Measurements from ENCODE around the gene ADCK2.

DNA sequence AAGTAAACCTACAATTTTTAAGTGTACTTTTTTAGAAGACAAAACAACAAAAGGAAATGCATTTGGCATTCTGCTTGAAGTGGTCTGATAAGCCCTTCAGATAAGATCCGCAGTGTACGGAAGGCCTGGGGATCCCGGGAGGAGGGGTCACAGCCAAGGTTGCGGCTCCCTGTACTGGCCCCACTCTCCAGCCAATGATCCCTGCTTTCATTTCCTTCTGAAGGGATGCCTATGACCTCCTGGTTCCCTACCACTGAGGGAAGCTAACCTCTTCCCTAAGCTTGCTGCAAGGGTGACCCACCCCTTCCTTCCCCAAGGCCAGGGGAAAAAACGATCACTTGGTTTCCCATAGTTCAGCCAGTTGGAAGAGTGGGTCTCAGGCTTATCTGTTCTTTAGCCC, 37.4 kb upstream of the ADCK2 start:
- TF ChIP-seq POLR2A (IDR thresholded peaks at IDR 0.05) (no peak), EP300 (IDR thresholded peaks at IDR 0.05; ENCODE audit: low read depth) (no peak)
- TF ChIP-seq, protein P1, sequence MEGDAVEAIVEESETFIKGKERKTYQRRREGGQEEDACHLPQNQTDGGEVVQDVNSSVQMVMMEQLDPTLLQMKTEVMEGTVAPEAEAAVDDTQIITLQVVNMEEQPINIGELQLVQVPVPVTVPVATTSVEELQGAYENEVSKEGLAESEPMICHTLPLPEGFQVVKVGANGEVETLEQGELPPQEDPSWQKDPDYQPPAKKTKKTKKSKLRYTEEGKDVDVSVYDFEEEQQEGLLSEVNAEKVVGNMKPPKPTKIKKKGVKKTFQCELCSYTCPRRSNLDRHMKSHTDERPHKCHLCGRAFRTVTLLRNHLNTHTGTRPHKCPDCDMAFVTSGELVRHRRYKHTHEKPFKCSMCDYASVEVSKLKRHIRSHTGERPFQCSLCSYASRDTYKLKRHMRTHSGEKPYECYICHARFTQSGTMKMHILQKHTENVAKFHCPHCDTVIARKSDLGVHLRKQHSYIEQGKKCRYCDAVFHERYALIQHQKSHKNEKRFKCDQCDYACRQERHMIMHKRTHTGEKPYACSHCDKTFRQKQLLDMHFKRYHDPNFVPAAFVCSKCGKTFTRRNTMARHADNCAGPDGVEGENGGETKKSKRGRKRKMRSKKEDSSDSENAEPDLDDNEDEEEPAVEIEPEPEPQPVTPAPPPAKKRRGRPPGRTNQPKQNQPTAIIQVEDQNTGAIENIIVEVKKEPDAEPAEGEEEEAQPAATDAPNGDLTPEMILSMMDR (IDR thresholded peaks at IDR 0.05): no peak

Data from transverse colon (tissue), 3 donors.